ENCODE data around the gene LRRTM4.
"Not testable (repeated sequence)": the region's sequence is repeated elsewhere in the genome, so short reads cannot be mapped to it uniquely, and the experiment has no call there.

The LRRTM4 gene

GRCh38 chr2:76862901-76863300 is 659.3 kb downstream of the LRRTM4 start:
- DNase-seq (ENCODE audit: low spot score): no peak

DNA sequence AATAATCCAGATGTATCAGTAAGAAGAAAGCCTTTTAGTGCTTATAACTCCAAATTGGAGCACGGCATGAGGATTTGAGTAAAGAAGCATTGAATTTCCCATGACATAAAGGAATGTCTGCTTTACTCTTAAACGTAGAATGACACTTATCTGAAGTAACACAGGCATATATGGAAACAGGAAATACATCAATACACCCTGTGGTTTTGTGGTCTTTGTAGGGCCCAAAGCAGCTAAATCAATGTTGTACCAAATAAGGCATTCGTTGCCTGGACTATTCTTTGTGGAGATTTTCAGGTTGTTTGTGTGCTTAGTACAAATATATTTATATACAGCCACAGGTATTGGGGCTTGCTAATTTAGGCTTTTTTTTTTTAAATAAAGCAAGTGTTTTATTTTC is 660.5 kb downstream of the LRRTM4 start:
- DNase-seq (ENCODE audit: low spot score): no peak

DNA sequence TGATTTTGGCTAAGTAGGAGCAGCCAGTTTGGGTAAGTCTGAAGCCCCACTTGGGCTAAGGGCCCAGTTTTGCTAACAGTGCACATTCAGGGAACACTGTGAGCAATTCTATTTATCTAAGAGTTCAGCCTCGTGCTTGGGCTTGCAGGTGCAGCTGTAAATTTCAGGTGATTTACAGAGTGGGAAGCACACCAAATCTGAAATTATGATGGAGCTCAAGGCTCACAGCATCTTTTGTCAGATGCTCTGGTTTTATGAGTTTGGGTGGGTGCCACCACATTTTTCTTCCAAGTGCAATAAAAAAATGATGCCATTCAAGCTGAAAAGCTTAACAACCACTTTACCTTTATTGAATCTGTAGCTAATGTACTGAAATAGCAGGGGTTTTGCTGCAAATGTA is 671.2 kb downstream of the LRRTM4 start:
- no peak for DNase-seq (ENCODE audit: low spot score)

DNA sequence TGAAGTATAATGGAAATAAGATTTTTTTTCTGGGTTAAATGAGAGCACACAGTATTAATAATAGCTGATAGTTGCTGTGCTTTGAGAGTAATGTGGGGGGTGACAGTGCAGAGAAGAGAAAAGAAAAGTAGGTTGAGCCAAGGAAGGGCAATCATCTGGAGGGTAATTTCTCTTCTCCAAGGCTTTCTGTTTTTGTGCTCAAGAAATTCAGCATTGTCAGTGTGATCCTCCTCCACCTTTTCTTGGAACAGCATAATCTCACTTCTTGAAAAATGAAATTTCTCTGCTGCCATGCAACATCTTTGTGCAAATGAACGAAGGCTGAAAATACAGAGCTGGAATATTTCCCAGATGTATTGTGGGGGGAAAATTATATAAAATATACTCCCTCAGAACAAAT is 673.1 kb downstream of the LRRTM4 start:
- no peak for DNase-seq (ENCODE audit: low spot score)

- no peak for DNase-seq (ENCODE audit: low spot score)
Measured at GRCh38 chr2:76839826-76840225, 682.4 kb downstream of the LRRTM4 start.

DNA sequence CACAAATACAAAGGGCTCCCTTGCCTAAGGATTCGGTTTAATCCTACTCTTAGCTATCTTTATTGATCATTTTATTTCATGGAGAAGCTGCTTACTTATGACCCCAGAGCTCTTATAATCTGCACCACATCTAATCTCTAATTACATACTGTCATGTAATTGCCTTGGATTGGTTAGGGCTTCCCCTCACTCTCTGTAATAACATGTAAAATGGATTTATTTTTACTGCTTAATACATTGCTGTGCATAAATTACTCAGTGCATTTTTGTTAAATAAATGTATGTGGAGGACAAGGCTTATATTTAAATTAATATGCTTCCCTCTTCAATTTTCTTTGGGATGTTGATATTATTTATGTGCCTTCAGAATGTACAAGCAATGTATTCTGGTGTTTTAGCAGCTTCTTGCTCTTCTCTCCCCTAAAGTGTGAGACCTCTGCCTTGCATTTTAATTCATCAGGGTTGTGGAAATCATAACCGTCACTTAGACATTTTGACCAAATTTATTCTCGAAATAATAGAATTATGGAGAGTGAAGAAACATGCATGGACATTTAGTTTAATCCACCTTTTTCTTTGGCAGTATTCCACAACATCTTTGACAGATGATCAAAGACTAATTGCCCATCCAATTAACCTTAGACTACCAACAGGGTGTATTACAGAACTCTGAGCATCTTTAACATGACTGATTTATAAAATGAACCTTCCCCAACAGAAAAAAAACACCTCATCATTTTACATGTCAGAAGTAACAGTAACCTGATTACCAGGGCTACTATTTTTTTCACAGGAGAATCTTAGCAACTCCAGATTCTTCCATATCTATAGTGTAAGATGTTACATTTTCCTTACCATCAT is 692.6 kb downstream of the LRRTM4 start:
- no peak for DNase-seq (ENCODE audit: low spot score)

- DNase-seq (ENCODE audit: low spot score): no peak
Measured at GRCh38 chr2:76826691-76827090, 695.5 kb downstream of the LRRTM4 start.

- no peak for DNase-seq (ENCODE audit: low spot score)
Measured at GRCh38 chr2:76825140-76825970, 696.8 kb downstream of the LRRTM4 start.

GRCh38 chr2:76821731-76822130 is 700.4 kb downstream of the LRRTM4 start:
- DNase-seq (ENCODE audit: low spot score): no peak

GRCh38 chr2:76813084-76813483 is 709.1 kb downstream of the LRRTM4 start:
- no peak for DNase-seq (ENCODE audit: low spot score)

DNA sequence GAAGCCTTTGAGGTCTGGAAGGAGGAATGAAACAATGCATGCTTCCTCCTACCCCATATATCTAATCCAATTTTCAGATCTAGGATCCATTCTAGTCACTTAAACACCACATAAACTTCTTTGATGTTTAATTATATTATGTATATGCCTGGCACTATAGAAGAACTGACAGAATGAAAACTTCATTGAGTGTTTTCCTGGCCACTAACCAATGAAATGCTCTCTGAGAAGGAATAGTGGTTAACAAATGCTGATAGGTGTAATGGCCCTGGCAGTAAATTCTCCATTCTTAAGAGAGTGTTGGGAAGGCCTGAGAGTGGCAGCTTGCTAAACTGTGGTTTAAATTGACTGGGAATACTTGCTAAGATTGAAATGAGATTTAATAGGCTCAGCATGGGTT is 710.0 kb downstream of the LRRTM4 start:
- DNase-seq (ENCODE audit: low spot score): no peak

GRCh38 chr2:76809136-76809535 is 713.0 kb downstream of the LRRTM4 start:
- DNase-seq (ENCODE audit: low spot score): no peak

- DNase-seq (ENCODE audit: low spot score): no peak
Measured at GRCh38 chr2:76808732-76809131, 713.4 kb downstream of the LRRTM4 start.

GRCh38 chr2:76793647-76794334 is 728.4 kb downstream of the LRRTM4 start:
- DNase-seq (ENCODE audit: low spot score): no peak

DNA sequence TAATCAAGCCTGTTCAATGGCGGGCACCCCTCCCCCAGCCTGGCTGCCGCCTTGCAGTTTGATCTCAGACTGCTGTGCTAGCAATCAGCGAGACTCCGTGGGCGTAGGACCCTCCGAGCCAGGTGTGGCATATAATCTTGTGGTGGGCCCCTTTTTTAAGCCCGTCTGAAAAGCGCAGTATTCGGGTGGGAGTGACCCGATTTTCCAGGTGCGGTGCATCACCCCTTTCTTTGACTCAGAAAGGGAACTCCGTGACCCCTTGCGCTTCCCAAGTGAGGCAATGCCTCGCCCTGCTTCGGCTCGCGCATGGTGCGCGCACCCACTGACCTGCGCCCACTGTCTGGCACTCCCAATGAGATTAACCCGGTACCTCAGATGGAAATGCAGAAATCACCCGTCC is 740.9 kb downstream of the LRRTM4 start:
- DNase-seq (ENCODE audit: low spot score): not testable (repeated sequence)

GRCh38 chr2:76763276-76763675 is 758.9 kb downstream of the LRRTM4 start:
- DNase-seq (ENCODE audit: low spot score): no peak

- DNase-seq (ENCODE audit: low spot score): no peak
Measured at GRCh38 chr2:76760367-76760704, 761.8 kb downstream of the LRRTM4 start.

- DNase-seq (ENCODE audit: low spot score): no peak
Measured at GRCh38 chr2:76759634-76760366, 762.4 kb downstream of the LRRTM4 start.

GRCh38 chr2:76752506-76752905 is 769.7 kb downstream of the LRRTM4 start:
- DNase-seq (ENCODE audit: low spot score): no peak

GRCh38 chr2:76749858-76750257 is 772.3 kb downstream of the LRRTM4 start:
- no peak for DNase-seq (ENCODE audit: low spot score)

- no peak for DNase-seq (ENCODE audit: low spot score)
Measured at GRCh38 chr2:76748581-76749296, 773.4 kb downstream of the LRRTM4 start.
